Stimulated activated CD4-positive, alpha-beta T cell treated with anti-CD3 and anti-CD28 coated beads, TNF-alpha, amount 100 ng/mL, for 24 hours (primary cell): ENCODE results near the gene ACSBG1.

Experiments used
- DNase-seq, 3 experiments: peaks; one replicate each; pipeline ENCODE4 v3.0.0-alpha.2; 2020; ENCODE audit warnings: low read depth in 3 of 3

ACSBG1 gene

GRCh38 chr15:78203346-78204225, 30.8 kb downstream of the ACSBG1 start:
- DNase-seq: no peak

- DNase-seq: no peak
Measured at GRCh38 chr15:78201281-78202190, 32.8 kb downstream of the ACSBG1 start.

DNA sequence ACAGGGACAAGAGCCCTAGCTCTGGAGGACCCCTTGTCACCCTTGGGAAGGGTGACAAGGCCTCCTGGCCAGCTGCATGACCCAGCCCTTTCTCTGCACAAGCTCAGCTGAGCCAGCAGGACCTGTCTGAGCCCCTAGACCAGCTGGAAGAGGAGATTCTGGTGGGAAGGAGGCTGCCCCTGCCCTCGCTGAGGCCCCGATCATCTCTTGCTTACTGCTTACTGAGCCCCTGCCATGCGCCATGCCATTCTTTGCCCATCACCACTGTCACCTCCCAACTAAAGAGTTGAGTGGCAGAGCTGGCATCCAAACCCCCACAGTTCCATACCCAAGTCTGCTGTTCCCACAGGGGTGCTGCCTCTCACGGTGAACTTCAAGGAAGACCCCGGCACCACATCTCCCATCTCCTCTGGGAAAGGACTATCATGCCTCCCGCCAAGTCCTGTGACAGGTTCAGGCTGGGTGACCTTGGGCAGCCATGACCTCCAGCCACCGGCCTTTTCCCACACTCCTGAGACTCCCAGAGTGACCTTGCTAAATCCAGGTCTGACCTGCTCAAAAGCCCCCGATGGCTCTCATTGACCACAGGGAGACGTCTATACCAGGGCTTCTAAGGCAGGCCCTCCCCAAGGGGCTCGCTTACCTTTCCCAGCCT, 34.0 kb downstream of the ACSBG1 start:
- no peak for DNase-seq

- no peak for DNase-seq
Measured at GRCh38 chr15:78197632-78198031, 36.7 kb downstream of the ACSBG1 start.

GRCh38 chr15:78195735-78196201, 38.6 kb downstream of the ACSBG1 start:
- peak; percentile 11 to 29 (median 25) for DNase-seq

GRCh38 chr15:78194568-78194925, 39.8 kb downstream of the ACSBG1 start:
- DNase-seq: no peak

DNA sequence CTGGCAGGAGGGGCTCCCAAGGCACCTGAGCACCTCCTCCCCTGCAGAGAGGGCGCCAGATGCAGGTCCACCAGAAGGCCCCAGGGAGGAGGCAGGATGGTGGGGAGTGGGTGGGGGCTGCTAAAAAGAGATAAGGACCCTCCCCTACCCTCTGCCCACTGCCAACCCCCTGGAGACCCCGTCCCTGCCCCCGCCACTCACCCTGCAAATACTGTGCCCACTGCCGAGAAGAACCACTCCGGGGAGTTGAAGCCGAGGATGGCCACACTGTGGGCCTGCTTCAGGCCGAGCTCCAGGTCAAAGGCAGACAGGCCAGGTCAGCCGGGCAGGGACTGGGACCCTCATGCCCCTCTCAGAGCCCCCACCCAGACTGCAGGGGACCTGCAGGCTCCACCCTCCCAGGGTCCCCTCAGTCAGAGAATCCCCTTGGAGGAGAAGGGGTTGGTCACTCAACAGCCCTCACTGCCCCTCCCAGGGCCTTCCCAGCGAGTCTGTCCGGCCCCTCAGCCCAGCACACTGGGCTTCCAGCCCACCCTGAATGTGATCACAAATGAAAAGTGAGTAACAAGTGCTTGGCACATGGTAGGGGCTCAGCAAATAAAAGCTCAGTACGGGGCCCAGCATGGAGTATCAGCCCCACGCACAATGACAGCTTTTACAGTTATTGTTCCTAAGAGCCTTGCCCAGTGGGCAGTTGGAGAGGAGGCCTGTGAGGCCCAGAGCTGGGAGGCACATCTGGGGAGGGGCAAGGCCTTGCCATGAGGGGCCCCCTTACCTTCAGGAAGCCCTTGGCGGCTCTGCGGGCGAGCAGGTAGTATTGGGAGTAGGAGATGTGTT, 40.4 kb downstream of the ACSBG1 start:
- DNase-seq: no peak

GRCh38 chr15:78192826-78193594, 41.4 kb downstream of the ACSBG1 start:
- DNase-seq: no peak

DNA sequence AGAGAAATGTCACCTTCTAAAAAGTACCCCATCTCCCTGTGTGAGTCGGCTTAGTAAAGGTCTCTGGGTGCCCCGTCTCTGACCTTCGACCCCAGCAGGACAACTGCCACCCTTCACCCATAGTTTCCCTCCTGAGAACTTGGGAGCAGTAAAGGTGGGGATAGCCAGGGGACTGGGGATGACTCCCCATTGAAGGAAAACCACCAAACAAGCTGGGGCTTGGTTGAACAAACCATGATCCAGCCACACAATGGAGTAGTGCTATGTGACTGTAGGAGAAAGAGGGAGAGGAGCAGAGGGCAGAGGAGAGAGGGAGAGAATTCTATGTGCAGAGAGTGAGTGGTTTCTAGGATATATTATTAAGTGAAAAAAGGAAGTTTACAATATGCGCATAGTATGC, 51.5 kb downstream of the ACSBG1 start:
- DNase-seq: no peak

GRCh38 chr15:78182336-78182700, 52.0 kb downstream of the ACSBG1 start:
- no peak for DNase-seq

DNA sequence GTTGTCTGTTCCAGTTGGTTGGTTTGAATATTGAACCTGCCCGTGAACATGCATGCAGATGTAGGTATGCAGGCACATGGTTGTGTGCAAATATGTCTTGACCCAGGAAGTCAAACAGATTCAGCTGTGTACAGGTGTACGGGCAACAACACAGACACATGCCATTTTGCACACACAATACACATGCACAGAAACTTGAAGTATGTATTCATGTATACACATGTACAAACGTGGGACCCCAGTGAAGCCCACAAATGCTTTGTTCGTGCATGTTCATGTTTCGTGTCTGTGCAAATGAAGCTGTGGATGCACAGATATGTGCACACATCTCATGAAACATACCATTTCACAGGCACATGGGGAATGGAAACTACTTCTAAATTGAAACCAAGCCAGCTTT, 54.5 kb downstream of the ACSBG1 start:
- no peak for DNase-seq

DNA sequence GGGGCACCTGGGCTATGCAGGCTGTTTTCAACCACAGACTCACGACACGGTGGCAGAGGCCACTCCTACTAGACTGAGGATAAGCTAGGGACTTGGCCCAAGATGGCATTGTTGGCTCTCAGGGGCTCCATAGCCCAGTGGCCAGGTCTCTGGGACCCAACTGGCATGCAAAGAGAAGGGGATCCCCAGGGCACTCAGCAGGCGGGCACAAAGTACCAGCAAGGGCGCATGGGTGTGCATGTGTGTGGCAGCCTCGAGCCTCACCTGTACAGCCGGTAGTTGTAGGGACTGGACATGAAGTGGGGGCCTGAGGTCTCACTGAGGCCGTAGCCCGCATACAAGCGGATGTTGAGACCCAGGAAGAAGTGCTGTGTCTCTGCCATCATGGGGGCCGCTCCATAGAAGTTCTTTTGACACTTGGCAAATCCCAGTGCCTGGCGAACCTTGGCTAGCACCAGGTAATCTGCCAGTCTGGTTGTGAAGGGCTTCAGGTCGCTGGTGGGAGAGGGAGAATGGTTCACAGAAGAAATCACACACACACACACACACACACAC, 55.0 kb downstream of the ACSBG1 start:
- no peak for DNase-seq

DNA sequence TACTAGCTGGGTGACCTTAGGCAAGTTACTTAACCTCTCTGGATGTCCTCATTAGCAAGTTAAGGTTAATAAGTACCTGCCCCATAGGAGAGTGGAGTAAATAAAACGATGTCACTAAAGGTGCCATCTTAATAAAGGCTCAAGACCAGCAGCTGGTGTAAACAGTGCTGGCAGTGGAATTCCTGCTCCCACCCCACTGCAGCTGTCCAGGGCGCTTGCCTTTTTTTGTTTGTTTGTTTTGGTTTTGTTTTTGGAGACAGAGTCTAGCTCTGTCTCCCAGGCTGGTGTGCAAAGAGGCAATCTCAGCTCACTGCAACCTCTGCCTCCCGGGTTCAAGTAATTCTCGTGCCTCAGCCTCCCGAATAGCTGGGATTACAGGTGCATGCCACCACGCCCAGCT, 56.3 kb downstream of the ACSBG1 start:
- no peak for DNase-seq

DNA sequence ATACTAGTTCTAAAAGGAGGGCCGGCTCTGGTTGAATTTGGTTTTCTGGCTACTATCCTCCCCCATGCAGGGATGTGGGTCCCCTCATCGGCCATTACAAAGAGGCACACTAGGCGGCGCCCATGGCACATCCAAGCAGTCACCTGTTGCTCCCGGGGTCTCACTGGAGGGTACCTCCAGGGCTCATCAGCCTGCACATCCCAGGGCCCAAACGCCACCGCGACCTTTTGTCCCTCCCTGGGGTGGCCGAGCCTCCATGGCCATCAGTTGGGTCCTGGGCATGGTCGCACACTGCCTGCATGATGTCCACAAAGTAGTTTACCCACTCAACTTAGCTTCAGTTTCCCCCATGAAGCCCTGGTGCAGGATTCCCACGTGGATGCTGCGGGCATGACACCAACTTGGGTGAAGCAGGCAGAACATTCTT, 56.9 kb downstream of the ACSBG1 start:
- peak in 1 of 3 experiments; percentile 29 for DNase-seq

DNA sequence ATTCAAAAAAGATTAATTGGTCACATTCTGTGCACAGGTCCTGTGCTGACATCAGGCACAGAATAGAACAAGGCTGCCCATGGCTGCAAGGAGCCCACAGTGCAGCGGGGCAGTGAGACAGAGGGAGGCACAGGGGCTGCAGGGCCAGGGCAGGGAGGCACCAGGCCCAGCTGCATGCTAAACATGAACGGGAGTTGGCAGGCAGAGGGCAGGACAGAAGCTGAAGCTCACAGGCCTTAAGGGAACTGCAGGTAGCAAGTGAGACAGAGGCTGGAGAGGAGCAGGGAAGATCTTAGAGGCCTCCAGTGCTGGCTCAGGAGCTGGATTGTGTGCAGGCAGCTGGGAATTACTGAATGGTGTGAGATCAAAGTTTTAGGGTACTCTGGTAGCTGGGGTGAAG, 59.0 kb downstream of the ACSBG1 start:
- DNase-seq: no peak

GRCh38 chr15:78174401-78174800, 60.0 kb downstream of the ACSBG1 start:
- DNase-seq: no peak

DNA sequence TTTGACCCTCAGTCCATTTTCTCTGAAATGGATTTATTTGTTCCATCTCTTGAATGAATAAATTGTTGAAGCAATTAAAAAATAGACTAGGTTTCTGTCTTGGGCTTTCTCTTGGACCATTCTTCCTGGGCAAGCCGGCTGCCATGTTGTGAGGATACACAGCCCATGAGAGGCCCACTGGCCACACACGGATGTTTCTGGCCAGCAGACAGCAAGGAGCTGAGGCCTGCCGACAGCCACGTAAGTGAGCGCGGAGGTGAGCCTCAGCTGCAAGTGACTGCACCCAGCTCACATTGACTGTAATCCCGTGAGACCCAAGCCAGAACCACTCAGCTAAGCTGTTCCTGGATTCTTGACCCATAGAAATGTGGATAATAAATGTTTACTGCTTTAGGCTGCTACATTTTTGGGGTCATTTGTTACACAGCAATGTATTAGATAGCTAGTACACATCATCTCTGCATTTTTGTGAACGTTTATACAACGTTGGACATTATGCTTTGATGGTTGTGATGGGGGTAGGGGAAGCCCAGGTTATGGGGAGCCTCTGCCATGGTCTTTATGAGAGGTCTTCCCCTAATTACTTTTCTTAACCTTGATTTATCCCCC, 62.4 kb downstream of the ACSBG1 start:
- DNase-seq: no peak

GRCh38 chr15:78170848-78171773, 63.3 kb downstream of the ACSBG1 start:
- no peak for DNase-seq

GRCh38 chr15:78168608-78169007, 65.8 kb downstream of the ACSBG1 start:
- DNase-seq: no peak
